NCI-H146 (cell line): Measurements from ENCODE around the gene ZCRB1.
"Not testable (repeated sequence)": the region's sequence is repeated elsewhere in the genome, so short reads cannot be mapped to it uniquely, and the experiment has no call there.

ENCODE experiments used
- DNase-seq: peaks from one replicate; lab custom pipeline; 2025; lab: John Stamatoyannopoulos, UW

The ZCRB1 gene, protein sequence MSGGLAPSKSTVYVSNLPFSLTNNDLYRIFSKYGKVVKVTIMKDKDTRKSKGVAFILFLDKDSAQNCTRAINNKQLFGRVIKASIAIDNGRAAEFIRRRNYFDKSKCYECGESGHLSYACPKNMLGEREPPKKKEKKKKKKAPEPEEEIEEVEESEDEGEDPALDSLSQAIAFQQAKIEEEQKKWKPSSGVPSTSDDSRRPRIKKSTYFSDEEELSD

DNA sequence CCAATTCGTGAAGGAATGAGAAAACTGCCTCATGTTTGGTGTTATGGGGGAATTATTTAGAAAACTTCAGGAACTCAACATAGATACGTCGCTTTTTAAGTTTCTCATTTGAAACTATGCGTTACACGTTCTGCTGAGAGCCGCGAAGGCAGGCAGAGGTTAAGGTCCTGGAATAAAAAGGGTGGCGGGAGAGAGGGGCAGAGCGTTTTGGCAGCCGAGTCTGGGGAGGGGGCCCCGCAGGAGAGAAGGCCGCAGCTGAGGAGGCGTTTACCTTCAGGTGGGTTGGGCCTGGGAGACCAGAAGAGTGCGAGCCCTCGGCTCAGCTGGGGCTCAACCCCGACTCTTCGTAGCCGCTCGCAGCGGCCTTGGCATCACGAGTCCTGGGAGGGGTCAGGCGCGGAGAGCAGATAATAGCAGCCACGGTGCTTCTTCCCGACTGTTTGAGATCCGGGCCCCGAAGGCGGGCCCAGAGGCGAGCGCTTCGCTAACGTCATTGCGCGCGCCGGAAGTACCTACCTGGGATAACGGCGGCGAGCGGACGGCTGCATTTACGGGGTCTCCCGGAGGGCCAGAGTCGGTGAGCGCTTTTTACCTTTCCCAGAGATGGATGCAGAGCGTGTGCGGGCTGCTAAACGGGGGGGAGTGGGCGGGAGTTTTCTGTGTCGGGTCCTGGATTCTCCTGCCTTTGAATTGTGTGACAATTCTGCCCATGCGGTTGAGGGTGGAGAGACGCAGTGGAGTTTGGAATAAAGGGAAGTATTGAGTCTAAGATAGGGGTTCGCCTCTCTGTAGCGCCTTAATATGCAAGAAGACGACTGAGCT is at the start of gene ZCRB1, which contains the start of gene PPHLN1:
Gene ZCRB1, minus strand, starts transcription at position 442 of the 822 bp plus-strand sequence. CDS start 1,992 bp downstream, outside the sequence.
Gene PPHLN1, plus strand, starts transcription at position 515 of the 822 bp plus-strand sequence. CDS start 9,736 bp downstream, outside the sequence.
- peak; percentile 95 for DNase-seq

DNA sequence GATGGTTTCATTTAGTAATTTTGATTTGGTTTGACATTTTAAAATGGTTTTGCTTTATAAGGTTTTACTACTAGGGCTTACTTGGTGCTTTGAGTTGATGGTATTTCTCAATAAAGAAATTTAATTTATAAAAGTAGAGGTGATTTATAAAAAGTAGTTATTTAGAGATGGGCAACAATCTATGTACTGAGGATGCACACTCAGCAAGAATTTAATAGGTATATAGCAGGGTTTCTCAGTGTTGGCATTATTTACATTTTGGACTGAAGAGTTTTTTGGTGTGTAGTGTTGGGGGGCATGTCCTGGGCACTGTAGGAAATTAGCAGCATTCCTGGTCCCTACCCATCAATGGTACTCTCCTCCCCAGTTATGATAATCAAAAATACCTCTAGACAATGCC is 47.8 kb upstream of the ZCRB1 start:
- DNase-seq, result no peak

DNA sequence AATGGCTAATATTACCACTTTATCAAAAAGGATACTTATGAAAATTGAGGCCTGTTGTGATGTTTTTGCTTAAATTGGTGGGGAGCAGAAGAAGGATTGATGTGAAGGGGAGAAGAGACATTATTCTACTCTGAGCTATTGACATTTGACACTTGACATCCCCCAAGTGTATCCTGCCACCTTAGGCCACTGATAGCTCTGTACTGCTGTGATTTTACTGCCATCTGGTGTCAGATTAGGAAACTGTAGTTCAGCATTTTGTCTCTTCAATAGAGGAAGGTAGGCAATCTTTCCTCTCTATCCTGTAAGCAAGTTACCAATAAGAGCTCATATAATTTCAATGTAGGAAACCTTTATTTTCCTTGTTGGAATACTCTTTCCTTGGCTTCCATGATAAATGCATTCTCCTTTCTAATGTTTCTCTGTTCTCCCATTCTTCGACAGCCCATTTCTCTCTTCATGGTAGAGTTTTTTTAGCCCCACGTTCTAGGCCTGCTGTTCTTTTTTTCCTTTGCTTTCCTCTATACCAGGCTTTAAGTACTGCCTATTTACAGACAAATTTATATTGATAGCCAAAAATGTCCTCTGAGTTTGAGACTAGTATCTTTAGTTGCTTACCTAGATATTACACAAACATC is 46.4 kb upstream of the ZCRB1 start:
- peak; percentile 56 for DNase-seq

DNA sequence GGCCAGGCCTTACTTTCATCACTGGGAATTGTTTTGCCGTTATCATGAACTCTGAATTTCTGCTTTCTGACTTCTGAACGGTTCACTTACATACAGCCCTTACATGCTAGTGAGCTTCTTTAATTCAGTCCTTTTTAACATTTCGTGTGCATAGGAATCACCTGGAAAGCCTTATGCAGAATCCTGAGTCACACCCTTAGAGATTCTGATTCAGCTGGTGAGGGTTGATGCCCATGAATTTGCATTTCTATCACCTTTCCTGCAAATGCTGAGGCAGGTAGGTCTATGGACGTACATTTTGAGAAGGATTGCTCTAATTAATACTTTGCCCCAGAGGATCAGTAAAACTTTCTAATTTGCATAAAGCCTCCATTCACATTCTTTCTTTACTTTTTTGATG is 44.1 kb upstream of the ZCRB1 start:
- no peak for DNase-seq

DNA sequence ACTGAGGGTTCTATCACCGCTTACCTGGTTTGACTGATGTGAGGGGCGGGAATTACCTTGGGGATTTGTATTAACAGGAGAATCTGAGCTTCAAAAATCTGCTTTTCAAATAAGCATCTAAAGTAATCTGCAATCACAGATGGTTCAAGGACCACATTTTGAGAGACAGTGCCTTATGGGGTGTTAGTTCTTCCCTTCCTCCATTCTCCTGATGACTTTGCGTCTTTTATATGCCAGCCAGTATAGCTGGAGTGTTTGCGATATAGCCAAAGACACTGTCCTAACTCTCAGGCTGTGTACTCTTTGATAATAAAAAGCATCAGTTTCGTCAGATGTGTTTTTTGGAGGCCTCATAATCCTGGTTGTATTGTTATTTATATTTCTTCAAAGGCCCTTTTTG is 39.6 kb upstream of the ZCRB1 start:
- DNase-seq, result no peak

DNA sequence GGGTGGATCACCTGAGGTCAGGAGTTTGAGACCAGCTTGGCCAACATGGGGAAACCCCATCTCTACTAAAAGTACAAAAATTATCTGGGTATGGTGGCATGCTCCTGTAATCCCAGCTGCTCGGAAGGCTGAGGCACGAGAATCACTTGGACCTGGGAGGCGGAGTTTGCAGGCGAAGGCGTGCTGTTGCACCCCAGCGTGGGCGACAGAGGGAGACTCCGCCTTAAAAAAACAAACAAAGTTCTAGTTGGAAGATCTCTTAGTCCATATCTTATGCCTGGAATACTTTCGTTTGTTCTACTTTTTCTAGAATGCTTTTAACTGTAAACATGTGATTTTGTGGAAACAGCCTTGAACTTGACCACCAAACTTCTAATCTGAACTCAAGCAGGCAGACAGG is 38.8 kb upstream of the ZCRB1 start:
- DNase-seq, result no peak

DNA sequence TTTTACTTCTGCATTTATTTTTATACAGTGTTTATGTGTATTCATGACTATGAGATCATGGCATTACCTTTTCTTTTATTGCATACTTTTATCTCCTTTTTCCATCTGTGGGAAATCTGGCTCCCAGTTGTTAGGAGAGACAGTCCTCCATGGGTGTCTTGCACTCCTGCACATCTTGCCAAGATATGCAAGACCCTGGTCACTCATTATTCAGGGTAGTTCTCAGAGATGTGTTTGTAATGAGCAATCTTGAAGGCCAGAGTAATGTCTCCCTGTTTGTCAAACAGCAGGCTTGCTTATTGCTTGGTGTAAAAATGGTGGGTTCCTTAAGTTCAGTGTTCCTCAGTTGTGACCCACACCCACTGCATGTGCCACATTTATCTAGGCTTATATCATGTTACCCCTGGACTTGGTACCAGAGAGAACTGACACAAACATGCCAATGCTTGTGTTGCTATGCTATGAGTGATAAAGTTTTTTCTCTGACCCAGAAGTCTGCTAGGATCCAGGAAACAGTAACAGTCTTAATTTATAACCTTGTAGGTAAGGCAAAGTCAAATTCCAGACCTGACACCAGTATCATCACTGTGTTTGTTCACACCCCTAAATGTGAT is 36.9 kb upstream of the ZCRB1 start:
- no peak for DNase-seq

DNA sequence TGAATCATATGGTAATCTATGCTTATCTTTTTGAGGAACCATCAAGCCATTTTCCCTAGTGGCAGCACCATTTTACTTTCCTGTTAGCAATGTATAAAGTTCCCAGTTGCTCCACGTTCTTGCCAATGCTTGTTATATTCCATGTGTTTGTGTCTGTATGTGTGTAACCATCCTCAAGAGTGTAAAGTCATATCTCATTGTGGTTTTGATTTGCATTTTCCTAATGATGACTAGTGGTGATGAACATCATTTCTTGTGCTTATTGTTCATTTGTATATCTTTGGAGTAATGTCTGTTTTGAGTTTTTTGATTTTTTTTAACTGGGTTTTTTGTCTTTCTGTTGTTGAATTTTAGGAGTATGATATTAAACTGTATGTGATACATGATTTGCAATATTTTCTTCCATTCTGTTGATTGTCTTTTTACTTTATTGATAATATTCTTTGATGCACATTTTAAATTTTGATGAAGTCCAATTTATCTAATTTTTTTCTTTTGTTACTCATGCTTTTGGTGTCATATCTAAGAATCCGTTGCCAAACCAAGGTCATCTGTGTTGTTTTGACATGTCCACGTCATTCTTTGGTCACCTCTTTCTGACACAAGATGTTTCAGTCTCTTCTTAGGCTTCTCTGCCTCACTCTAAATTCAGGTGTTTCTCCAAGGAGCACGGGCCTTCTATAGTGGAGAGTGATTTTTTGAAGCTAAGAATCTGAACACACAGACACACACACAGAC is 36.2 kb upstream of the ZCRB1 start:
- no peak for DNase-seq

DNA sequence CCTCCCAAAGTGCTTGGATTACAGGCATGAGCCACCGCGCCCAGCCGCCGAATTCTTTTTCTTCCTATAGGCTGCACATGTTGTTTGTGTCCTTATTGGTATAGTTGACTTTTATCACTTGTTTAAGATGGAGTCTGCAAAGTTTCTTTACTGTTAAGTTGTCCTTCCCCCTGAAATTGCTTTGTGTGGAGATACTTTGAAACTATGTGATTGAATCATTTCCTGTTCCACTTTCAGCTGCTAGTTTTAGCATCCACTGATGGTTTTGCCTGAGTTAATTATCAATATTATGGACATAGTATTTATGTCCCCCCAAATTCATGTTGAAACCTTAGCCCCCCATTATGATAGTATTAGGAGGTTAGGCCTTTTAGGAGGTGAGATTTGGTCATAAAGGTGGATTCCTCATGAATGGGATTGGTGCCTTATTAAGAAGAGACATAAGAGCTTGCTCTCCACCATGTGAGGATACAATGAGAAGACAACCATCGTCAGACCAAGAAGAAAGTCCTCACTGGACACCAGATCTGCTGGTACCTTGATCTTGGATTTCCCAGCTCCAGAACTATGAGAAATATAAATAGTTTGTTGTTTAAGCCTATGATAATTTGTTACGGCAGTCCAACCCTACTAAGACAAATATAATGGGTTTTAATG is 35.0 kb upstream of the ZCRB1 start:
- no peak for DNase-seq

DNA sequence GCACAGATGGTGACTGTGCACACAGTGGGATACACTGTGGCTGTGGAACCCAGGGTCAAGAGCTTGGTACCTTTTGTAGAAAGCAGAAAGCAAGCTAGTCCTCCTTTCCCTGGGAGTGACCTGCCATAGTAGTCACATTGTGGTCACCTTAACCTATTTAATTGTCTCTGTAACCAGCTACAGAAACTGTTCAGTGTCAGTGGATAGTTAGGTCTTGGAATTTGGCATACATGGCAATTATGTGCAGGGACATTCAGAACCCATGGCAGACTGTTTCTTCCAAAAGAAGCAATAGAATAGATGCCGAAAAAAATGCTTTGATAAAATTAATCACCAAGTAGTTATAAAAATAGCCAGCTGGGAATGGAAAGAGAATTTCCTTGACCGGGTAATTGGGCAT is 30.4 kb upstream of the ZCRB1 start:
- no peak for DNase-seq

DNA sequence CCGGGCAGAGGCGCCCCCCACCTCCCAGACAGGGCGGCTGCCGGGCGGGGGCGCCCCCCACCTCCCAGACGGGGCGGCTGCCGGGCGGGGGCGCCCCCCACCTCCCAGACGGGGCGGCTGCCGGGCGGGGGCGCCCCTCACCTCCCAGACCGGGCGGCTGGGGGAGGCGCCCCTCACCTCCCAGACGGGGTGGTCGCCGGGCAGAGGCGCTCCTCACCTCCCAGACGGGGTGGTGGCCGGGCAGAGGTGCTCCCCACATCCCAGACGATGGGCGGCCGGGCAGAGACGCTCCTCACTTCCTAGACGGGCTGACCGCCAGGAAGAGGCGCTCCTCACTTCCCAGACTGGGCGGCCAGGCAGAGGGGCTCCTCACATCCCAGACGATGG is 24.1 kb upstream of the ZCRB1 start:
- not testable (repeated sequence) for DNase-seq

DNA sequence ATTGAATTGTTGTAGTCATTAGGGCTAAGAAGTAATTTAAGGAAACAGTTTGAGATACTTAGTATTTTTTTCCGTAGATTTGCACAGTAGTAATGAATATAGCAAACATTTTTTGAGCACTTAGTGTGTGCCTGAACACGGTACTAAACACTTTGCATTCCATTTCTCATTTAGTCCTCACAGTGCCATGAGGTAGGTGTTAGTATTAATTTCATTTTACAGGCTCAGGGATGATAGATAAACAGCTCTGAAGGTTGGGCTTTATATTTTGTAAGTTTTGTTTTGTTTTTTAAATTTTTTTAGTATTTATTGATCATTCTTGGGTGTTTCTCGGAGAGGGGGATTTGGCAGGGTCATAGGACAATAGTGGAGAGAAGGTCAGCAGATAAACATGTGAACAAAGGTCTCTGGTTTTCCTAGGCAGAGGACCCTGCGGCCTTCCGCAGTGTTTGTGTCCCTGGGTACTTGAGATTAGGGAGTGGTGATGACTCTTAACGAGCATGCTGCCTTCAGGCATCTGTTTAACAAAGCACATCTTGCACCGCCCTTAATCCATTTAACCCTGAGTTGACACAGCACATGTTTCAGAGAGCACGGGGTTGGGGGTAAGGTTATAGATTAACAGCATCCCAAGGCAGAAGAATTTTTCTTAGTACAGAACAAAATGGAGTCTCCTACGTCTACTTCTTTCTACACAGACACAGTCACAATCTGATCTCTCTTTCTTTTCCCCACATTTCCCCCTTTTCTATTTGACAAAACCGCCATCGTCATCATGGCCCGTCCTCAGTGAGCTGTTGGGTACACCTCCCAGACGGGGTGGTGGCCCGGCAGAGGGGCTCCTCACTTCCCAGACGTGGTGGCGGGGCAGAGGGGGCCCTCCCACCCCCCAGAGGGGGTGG is 23.5 kb upstream of the ZCRB1 start:
- DNase-seq, result not testable (repeated sequence)

DNA sequence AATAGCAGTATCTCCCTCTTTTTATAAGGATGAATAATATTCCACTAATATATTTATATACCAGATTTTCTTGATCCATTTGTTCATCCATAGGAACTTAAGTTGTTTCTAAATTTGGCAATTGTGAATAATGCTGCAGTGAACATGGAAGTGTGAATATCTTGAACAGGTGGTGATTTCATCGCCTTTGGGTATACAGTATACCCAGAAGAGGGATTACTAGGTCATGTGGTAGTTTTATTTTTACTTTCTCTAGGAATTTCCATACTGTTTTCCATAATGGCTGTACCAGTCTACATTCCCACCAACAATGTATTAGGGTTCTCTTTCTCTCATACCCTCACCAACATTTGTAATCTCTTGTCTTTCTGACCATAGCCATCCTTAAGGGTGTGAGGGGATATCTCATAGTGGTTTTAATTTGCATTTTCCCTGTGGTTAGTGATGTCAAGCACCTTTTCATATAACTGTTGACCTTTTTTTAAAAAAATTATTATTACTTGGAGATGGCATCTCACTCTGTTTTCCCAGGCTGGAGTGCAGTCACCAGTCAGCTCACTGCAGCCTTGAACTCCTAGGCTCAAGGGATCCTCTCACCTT is 20.6 kb upstream of the ZCRB1 start:
- DNase-seq, result no peak

DNA sequence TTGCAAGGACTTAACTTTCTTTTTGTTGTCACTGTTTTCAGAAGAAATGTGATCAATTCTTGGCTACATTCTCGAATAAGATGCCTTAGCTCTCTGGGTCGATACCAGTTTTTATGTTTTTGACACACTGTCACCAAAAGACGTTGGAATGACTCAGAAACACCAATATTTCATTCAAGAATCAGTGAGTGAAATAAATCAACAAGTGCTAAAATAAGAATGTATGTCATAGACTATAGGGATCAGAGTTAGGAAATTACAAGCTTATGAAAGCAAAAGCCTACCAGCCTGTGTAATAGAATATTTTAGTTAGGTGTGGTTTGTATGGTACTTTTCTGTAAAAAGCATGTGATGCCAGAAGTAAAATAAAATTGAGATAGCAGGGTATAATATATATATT is 17.8 kb upstream of the ZCRB1 start:
- DNase-seq, result no peak

DNA sequence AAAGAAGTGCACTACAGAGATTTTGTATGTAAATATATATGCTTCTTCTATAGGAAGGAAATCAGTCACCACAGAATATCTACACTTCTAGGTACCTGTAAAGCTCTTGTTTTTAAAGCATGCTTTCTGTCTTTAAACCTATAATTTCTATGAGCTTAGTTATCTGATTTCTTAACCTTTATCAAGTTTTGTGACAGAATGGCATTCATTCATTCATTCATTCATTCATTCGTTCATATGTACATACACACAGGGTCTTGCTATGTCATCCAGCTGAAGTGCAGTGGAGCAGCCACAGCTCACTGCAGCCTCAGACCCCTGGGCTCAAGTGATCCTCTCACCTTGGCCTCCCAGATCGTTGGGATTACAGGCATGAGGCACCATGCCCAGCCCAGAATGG is 16.1 kb upstream of the ZCRB1 start:
- DNase-seq, result no peak

DNA sequence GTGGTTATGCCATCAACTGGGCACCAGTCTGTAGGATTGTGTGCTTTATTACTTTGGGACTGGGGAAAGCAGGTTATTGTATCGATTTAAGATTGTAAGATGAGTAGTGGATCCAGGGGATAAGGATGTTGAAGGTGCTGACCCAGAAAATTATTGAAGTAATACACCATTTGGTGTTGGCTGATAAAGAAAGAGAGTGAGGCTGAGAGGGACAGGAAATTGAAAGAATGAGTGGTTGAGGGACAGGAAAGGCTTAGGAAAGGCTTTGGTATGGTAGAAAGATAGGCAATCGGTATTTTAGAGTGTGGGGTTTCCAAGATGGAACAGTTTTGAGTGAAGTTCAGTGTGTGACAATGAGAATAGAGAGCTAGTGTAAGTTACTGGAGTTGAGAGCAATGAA is 12.4 kb upstream of the ZCRB1 start:
- DNase-seq, result no peak

DNA sequence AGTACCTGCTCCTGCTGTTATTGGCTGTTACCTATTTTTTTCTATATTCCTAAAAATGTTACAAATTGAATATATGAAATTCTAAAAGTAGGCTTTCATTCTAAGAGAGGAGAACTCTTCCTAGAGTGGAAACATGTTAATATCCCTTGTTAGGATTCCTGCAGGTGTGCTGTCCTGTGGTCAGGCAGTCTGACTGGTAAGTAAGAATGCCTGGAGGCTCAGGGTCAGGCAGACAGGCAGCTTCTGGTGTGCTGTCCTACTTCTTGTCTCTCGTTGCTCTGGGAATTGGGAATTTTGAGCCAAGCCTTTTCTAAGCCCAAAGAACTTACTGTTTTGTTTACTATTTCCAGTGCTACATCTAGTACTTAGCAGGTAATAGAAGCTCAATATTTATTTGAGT is 10.4 kb upstream of the ZCRB1 start:
- DNase-seq, result no peak

DNA sequence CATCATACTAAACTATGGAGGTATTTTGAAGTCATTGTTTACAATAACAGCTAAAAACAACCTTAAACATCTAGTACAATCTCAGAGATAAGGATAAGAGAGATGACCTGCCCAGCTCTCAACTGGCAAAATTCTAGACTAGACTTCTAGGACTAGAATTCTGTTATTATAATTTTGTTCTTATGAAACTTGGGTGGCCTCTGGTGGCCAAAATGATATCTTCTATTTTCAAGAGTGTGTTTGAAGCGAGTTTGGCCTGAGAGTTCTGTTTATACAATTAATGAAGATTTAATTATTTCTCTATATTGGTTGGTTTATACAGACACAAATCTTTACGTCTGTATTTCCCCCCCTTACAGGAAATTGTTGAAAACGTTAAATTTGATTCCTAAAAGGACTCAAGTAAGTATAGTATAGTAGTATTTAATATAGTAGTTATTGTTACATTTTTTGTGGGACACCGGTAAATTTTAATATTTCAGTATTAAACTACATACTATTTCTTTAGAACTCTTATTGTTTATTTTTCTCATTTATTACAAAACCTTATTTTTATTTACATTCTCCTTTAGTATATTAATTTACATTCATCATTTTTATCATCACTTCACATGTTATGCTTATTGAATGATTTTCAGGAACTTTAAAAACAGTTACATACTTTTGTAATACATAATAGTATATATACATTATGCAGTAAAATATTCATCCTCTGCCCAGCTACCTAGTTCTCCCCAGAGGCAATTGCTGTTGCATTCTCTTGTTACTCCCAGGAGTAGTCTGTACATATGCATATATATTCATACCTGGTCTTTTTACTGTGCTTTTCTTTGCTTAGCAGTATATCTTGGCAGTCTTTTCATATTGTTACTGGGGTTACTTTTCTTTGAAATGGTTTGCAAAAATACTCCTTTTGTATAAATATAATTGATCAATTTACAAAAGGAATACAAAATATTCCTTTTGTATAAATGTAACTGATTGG is 6.7 kb upstream of the ZCRB1 start:
- DNase-seq, result peak; percentile 28

DNA sequence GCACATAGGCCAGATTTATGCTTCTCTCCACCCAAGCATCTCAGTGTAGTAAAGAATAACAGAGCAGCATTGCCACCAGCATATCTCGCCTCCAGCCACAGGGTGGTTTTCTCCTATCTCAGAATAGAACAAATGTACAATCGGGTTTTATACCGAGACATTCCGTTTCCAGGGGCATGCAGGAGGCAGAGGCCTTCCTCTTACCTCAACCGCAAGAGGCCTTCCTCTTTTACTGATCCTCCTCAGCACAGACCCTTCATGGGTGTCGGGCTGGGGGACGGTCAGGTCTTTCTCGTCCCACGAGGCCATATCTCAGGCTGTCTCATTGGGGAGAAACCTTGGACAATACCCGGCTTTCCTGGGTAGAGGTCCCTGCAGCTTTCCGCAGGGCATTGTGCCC is 4.2 kb upstream of the ZCRB1 start:
- not testable (repeated sequence) for DNase-seq
